Measurements from ENCODE around the gene TAPT1. TPM values are rescaled to one million over a fixed set of nuclear protein-coding genes. Genes with fewer than 3 reads are reported as not detected.

TAPT1 gene
- total and polyA plus RNA-seq, 2 of the 13 experiments (the other 11 are each of a cell fraction or from before 2014, with no cell fraction given): 24.5 to 25.3 TPM

GRCh38 chr4:16187455-16187854, 38.8 kb downstream of the TAPT1 start:
- H3K79me2 ChIP-seq (ENCODE audit: insufficient read depth, low read length): no peaks in the 10 kb centered on the region
- H2AFZ ChIP-seq (ENCODE audit: low read length): no peak overlapping the region
- FAIRE-seq (no peak), DNase-seq (ENCODE audit: low spot score) (no peak), ATAC-seq (no peak)
- H4K20me1 ChIP-seq (ENCODE audit: insufficient read depth, low read length): no peaks in the 10 kb centered on the region
- H3K4me2 ChIP-seq (ENCODE audit: low read depth, low read length): no peak overlapping the region
- H3K9me3 ChIP-seq (ENCODE audit: low read length): no peaks in the 10 kb centered on the region
- H3K4me1 ChIP-seq (ENCODE audit: insufficient read depth, low read length): no peaks in the 10 kb centered on the region
- H3K4me3 ChIP-seq (replicated peaks in 1 of 3; ENCODE audit: insufficient read depth in 1 of 3, low read depth in 2 of 3, low read length in 3 of 3): no peak overlapping the region
- in situ Hi-C loops (cut with HindIII; ENCODE audit: extremely low pct_ligation_motif_present, low pct_unique_long_range_greater_than_20kb): no loop called here
- H3K36me3 ChIP-seq (replicated peaks in 1 of 2; ENCODE audit: control insufficient read depth in 1 of 2, insufficient read depth in 2 of 2, low read length in 2 of 2): peaks cover 12 to 29% of the 10 kb centered on the region in 2 experiments
- H3K27me3 ChIP-seq (ENCODE audit: control insufficient read depth in 1 of 2, insufficient read depth in 2 of 2, low read length in 2 of 2): no peaks in the 10 kb centered on the region; a peak in 1 of 5 replicates
- CTCF ChIA-PET (ENCODE audit: low intra/inter-chr PET ratio, low total read pairs): no interaction called here
- H3K9ac ChIP-seq (ENCODE audit: insufficient read depth, low read depth, low read length): no peak overlapping the region
- TF ChIP-seq BATF2 (CRISPR knock-in tag; IDR thresholded peaks at IDR 0.05) (no peak), THAP7 (CRISPR knock-in tag; IDR thresholded peaks at IDR 0.05) (no peak), ZBTB26 (CRISPR knock-in tag; IDR thresholded peaks at IDR 0.05; ENCODE audit: borderline replicate concordance) (no peak), ZNF292 (CRISPR knock-in tag; IDR thresholded peaks at IDR 0.05; ENCODE audit: borderline replicate concordance, low read depth) (no peak), GTF3A (CRISPR knock-in tag; conservative IDR thresholded peaks at IDR 0.05) (no peak), SCMH1 (CRISPR knock-in tag; IDR thresholded peaks at IDR 0.05; ENCODE audit: borderline replicate concordance) (no peak), SRSF4 (IDR thresholded peaks at IDR 0.05; ENCODE audit: low read depth, low read length, poor library complexity, severe bottlenecking) (no peak), ZNF770 (CRISPR knock-in tag; IDR thresholded peaks at IDR 0.05) (no peak), KMT2B (CRISPR knock-in tag; IDR thresholded peaks at IDR 0.05) (no peak), ZBTB8A (CRISPR knock-in tag; IDR thresholded peaks at IDR 0.05; ENCODE audit: borderline replicate concordance, low read depth) (no peak), ZNF543 (CRISPR knock-in tag; IDR thresholded peaks at IDR 0.05) (no peak), ATRX (CRISPR knock-in tag; IDR thresholded peaks at IDR 0.05; ENCODE audit: borderline replicate concordance) (no peak), IKZF1 (IDR thresholded peaks at IDR 0.05) (no peak)
- intact Hi-C loops (cut with micrococcal nuclease; ENCODE audit: unreplicated experiment): no loop called here
- no TSS peak for BruUV-seq (replicated peaks)
- H3K27ac ChIP-seq (ENCODE audit: extremely low read length, insufficient read depth, low read length): no peak overlapping the region
- POLR2A ChIA-PET: no interaction called here

Measured in HepG2 (cell line).